H1 (cell line): Measurements from ENCODE around the gene GGN. TPM values are rescaled to one million over a fixed set of nuclear protein-coding genes. Genes with fewer than 3 reads are reported as not detected.

Source experiments
- CTCF ChIA-PET: fragments of 300-600 bp; sonication (Branson Sonifier 250); formaldehyde crosslinking; loops from one replicate; lab custom pipeline; 2021; ENCODE audit not compliant: partially characterized antibody; lab: Charles Lee
- POLR2A ChIA-PET: fragments of 300-600 bp; sonication (Branson Sonifier 250); formaldehyde crosslinking; loops from one replicate; lab custom pipeline; 2021; ENCODE audit warnings: inconsistent platforms; ENCODE audit not compliant: partially characterized antibody; lab: Charles Lee
- DNase-seq, 2 experiments: peaks; one replicate each; pipeline versions ENCODE4 v3.0.0 to v3.0.0-alpha.2; 2010 to 2022; ENCODE audit warnings: low spot score in 2 of 2, low read depth in 1 of 2, mixed read lengths in 1 of 2
- FAIRE-seq: peaks from 2 replicates; lab custom pipeline; 2011; peaks lifted over from hg19 to GRCh38; lab: Jason Lieb, UNC
- H2AFZ ChIP-seq: 2 replicates; pipeline ENCODE4 v1.8.1; 2012; ENCODE audit warnings: low read length, inconsistent platforms
- H2AK5ac ChIP-seq: 2 replicates; pipeline ENCODE4 v1.6.1; 2013; ENCODE audit warnings: low read depth, low read length
- H2BK120ac ChIP-seq: replicated peaks from 2 replicates; pipeline ENCODE3; 2013; ENCODE audit warnings: low read depth, low read length, inconsistent platforms
- H2BK12ac ChIP-seq: 2 replicates; pipeline ENCODE4 v1.6.1; 2013; ENCODE audit warnings: low read depth, low read length
- H2BK15ac ChIP-seq: 2 replicates; pipeline ENCODE4 v1.6.1; 2013; ENCODE audit warnings: low read length
- H2BK20ac ChIP-seq: 2 replicates; pipeline ENCODE4 v1.6.1; 2013; ENCODE audit warnings: low read length
- H2BK5ac ChIP-seq: 2 replicates; pipeline ENCODE4 v1.6.1; 2013; ENCODE audit warnings: low read depth, low read length
- H3K14ac ChIP-seq: 2 replicates; pipeline ENCODE4 v1.6.1; 2013; ENCODE audit warnings: inconsistent platforms; ENCODE audit not compliant: insufficient read length
- H3K18ac ChIP-seq: 2 replicates; pipeline ENCODE4 v1.6.1; 2013; ENCODE audit warnings: low read length; ENCODE audit errors: extremely low read depth
- H3K23ac ChIP-seq: 2 replicates; pipeline ENCODE4 v1.6.1; 2013; ENCODE audit warnings: inconsistent platforms; ENCODE audit not compliant: insufficient read length
- H3K23me2 ChIP-seq: 2 replicates; pipeline ENCODE4 v1.6.1; 2013; ENCODE audit warnings: low read depth, low read length
- H3K27ac ChIP-seq: 2 replicates; pipeline ENCODE4 v1.6.1; 2011; ENCODE audit warnings: low read depth, low read length, inconsistent platforms
- H3K27me3 ChIP-seq, 4 experiments: replicated peaks in 1 of 4; 1 replicate in 1 of 4; 2 replicates in 3 of 4; pipeline versions ENCODE4 v1.6.1 to v1.8.1; 2011 to 2013; ENCODE audit warnings: low read length in 3 of 4, mild to moderate bottlenecking in 3 of 4, inconsistent platforms in 2 of 4, mixed read lengths in 2 of 4, moderate library complexity in 1 of 4; ENCODE audit not compliant: control insufficient read depth in 3 of 4, insufficient read depth in 3 of 4; ENCODE audit errors: extremely low read depth in 1 of 4
- H3K36me3 ChIP-seq, 4 experiments: 2 replicates each; pipeline versions ENCODE4 v1.6.1 to v1.8.1; 2011 to 2013; ENCODE audit warnings: mild to moderate bottlenecking in 4 of 4, low read length in 3 of 4, moderate library complexity in 2 of 4, control low read depth in 1 of 4, inconsistent platforms in 1 of 4; ENCODE audit not compliant: insufficient read depth in 4 of 4, control insufficient read depth in 2 of 4
- H3K4ac ChIP-seq: replicated peaks from 2 replicates; pipeline ENCODE3; 2013; ENCODE audit warnings: low read length, low read depth, mixed read lengths, inconsistent platforms; ENCODE audit not compliant: insufficient read length
- H3K4me1 ChIP-seq, 4 experiments: replicated peaks in 1 of 4; 1 replicate in 1 of 4; 2 replicates in 3 of 4; pipeline versions ENCODE4 v1.6.1 to v1.8.1; 2011 to 2013; ENCODE audit warnings: low read length in 3 of 4, inconsistent platforms in 2 of 4, mixed read lengths in 1 of 4; ENCODE audit not compliant: insufficient read depth in 4 of 4, control insufficient read depth in 3 of 4
- H3K4me2 ChIP-seq, 2 experiments: 2 replicates each; pipeline versions ENCODE4 v1.6.1 to v1.8.1; 2011 to 2013; ENCODE audit warnings: low read depth in 2 of 2, low read length in 2 of 2, control low read depth in 1 of 2, inconsistent platforms in 1 of 2, mild to moderate bottlenecking in 1 of 2; ENCODE audit not compliant: insufficient read depth in 1 of 2
- H3K4me3 ChIP-seq, 4 experiments: fragments of 200-600, 300-600 bp in 1 of 4; sonication (generic), shearing (Covaris generic), sonication (Bioruptor Twin) in 1 of 4; 2 replicates each; pipeline versions ENCODE4 v1.5.1 to v1.8.1; 2011 to 2016; ENCODE audit warnings: low read length in 4 of 4, low read depth in 3 of 4, control low read depth in 2 of 4, inconsistent platforms in 2 of 4, mild to moderate bottlenecking in 2 of 4, mixed read lengths in 1 of 4, moderate library complexity in 1 of 4; ENCODE audit not compliant: insufficient read depth in 2 of 4; ENCODE audit errors: extremely low read depth in 1 of 4
- H3K56ac ChIP-seq: replicated peaks from 2 replicates; pipeline ENCODE3; 2013; ENCODE audit warnings: low read depth, mild to moderate bottlenecking, mixed read lengths, low read length, inconsistent platforms; ENCODE audit not compliant: insufficient read length
- H3K79me1 ChIP-seq: 2 replicates; pipeline ENCODE4 v1.6.1; 2013; ENCODE audit warnings: low read depth, low read length, control low read depth
- H3K79me2 ChIP-seq, 2 experiments: 2 replicates each; pipeline versions ENCODE4 v1.6.1 to v1.8.1; 2012 to 2013; ENCODE audit warnings: low read length in 2 of 2, mild to moderate bottlenecking in 2 of 2, inconsistent platforms in 1 of 2; ENCODE audit not compliant: insufficient read depth in 2 of 2, control insufficient read depth in 1 of 2
- H3K9ac ChIP-seq, 4 experiments: replicated peaks in 1 of 4; 1 replicate in 1 of 4; 2 replicates in 3 of 4; pipeline versions ENCODE4 v1.6.1 to v1.8.1; 2011 to 2013; ENCODE audit warnings: low read depth in 3 of 4, low read length in 3 of 4, control low read depth in 2 of 4, mild to moderate bottlenecking in 2 of 4, moderate library complexity in 2 of 4, inconsistent platforms in 1 of 4; ENCODE audit errors: extremely low read depth in 1 of 4
- H3K9me3 ChIP-seq, 2 experiments: 2 replicates each; pipeline versions ENCODE4 v1.6.1 to v1.8.1; 2012 to 2013; ENCODE audit warnings: mild to moderate bottlenecking in 2 of 2, moderate library complexity in 2 of 2, control low read depth in 1 of 2, inconsistent platforms in 1 of 2, low read depth in 1 of 2, low read length in 1 of 2, mixed read lengths in 1 of 2; ENCODE audit not compliant: insufficient read depth in 2 of 2
- H4K20me1 ChIP-seq, 2 experiments: replicated peaks in 1 of 2; 2 replicates each; pipeline versions ENCODE3 to v1.8.1; 2011 to 2013; ENCODE audit warnings: inconsistent platforms in 2 of 2, low read length in 2 of 2, mild to moderate bottlenecking in 1 of 2; ENCODE audit not compliant: insufficient read depth in 2 of 2, control insufficient read depth in 1 of 2
- H4K5ac ChIP-seq: 2 replicates; pipeline ENCODE4 v1.6.1; 2013; ENCODE audit warnings: low read length, low read depth, mixed read lengths, inconsistent platforms; ENCODE audit not compliant: insufficient read length
- H4K8ac ChIP-seq: 2 replicates; pipeline ENCODE4 v1.8.0; 2013; ENCODE audit warnings: mild to moderate bottlenecking, moderate library complexity, low read length, inconsistent platforms; ENCODE audit not compliant: insufficient read depth; ENCODE audit errors: extremely low read depth
- H4K91ac ChIP-seq: replicated peaks from 2 replicates; pipeline ENCODE3; 2013; ENCODE audit warnings: low read length, mixed read lengths, inconsistent platforms; ENCODE audit not compliant: insufficient read length
- ATF2 ChIP-seq: IDR thresholded peaks from 2 replicates; pipeline ENCODE4 v1.6.1; 2012; ENCODE audit warnings: low read length, inconsistent platforms
- BCL11A ChIP-seq, 2 experiments: IDR thresholded peaks; one replicate each; pipeline ENCODE4 v1.6.1; 2011; ENCODE audit warnings: low read depth in 2 of 2, low read length in 2 of 2, mild to moderate bottlenecking in 2 of 2
- BRCA1 ChIP-seq: IDR thresholded peaks from 2 replicates; pipeline ENCODE4 v1.6.1; 2012; ENCODE audit warnings: low read depth, low read length, improper control_type of control experiment
- FOSL1 ChIP-seq: IDR thresholded peaks from 2 replicates; pipeline ENCODE4 v1.6.1; 2011; ENCODE audit warnings: mild to moderate bottlenecking, low read depth, low read length, moderate library complexity; ENCODE audit not compliant: insufficient read depth
- GTF2F1 ChIP-seq: IDR thresholded peaks from 2 replicates; pipeline ENCODE4 v1.6.1; 2012; ENCODE audit warnings: low read depth, low read length, improper control_type of control experiment, borderline replicate concordance
- SIRT6 ChIP-seq: IDR thresholded peaks from one replicate; pipeline ENCODE4 v1.7.1; 2012; ENCODE audit warnings: low read length, inconsistent platforms
- TEAD4 ChIP-seq: IDR thresholded peaks from 2 replicates; pipeline ENCODE4 v1.6.1; 2012; ENCODE audit warnings: low read depth, low read length, inconsistent platforms, mixed read lengths
- ZNF274 ChIP-seq: IDR thresholded peaks from 2 replicates; pipeline ENCODE4 v1.7.0; 2012; ENCODE audit warnings: low read length, borderline replicate concordance; ENCODE audit errors: extremely low read depth
- WGBS, 2 experiments: shearing (Covaris generic) in 1 of 2; methylation state at CpG; one replicate each; pipeline versions ENCODE4 v1.1.6 to v1.1.7; 2013 to 2015; ENCODE audit warnings: low lambda C conversion rate in 2 of 2, mixed read lengths in 2 of 2, inconsistent platforms in 1 of 2, low coverage in 1 of 2, missing lambda C conversion rate in 1 of 2; ENCODE audit not compliant: insufficient replicate concordance in 2 of 2, insufficient coverage in 1 of 2, insufficient read length in 1 of 2; ENCODE audit errors: extremely low coverage in 1 of 2, missing lambda C conversion rate in 1 of 2; 5-methylcytosine and 5-hydroxymethylcytosine counted together
- polyA plus RNA-seq, 7 experiments: library from polyadenylated mRNA; depleted of rRNA in 3 of 7; stranded (reverse) in 5 of 7; unstranded in 2 of 7; fragments of >200 nt in 5 of 7; fragments of 200-250 nt in 2 of 7; gene quantifications; 1 replicate in 5 of 7; 2 replicates in 1 of 7; 4 replicates in 1 of 7; pipeline versions ENCODE4 v1.2.1 to v1.2.3, GENCODE V29; 2011 to 2013; ENCODE audit warnings: missing spikeins in 2 of 7, mixed read lengths in 2 of 7
- total RNA-seq: library from RNA; stranded (reverse); fragmentation: NEBNext Ultra II Directional; extraction: Animal tissue kit (Norgen Biotek cat#: 25700); gene quantifications from 2 replicates; pipeline ENCODE4 v1.2.1, GENCODE V29; 2021

The GGN gene
- total and polyA plus RNA-seq, 2 of the 8 experiments (the other 6 are each of a cell fraction or from before 2014, with no cell fraction given), result 0.47 to 1.2 TPM

- Histone ChIP-seq H3K79me1 (no peaks in the 10 kb centered on the region), H3K18ac (no peak overlapping the region), H3K36me3 (peaks cover 0 to 11% (median 0%) of the 10 kb centered on the region in 4 experiments; a peak in 1 of 8 replicates), H3K23ac (no peak overlapping the region), H3K9me3 (no peaks in the 10 kb centered on the region), H2AFZ (no peak overlapping the region), H2BK5ac (no peak overlapping the region), H4K8ac (no peak overlapping the region), H3K4me3 (no peak overlapping the region), H2BK15ac (no peak overlapping the region), H3K23me2 (peaks cover 5% of the 10 kb centered on the region; the same call in 1 of the 2 replicates), H2BK120ac (no peak overlapping the region), H4K20me1 (no peaks in the 10 kb centered on the region), H3K4ac (no peak overlapping the region), H2AK5ac (no peak overlapping the region), H3K14ac (no peak overlapping the region), H3K9ac (no peak overlapping the region), H2BK12ac (no peak overlapping the region), H3K4me1 (no peaks in the 10 kb centered on the region; a peak in 2 of 7 replicates), H4K91ac (no peak overlapping the region), H3K79me2 (no peaks in the 10 kb centered on the region), H2BK20ac (no peak overlapping the region), H3K4me2 (no peak overlapping the region), H3K27ac (no peak overlapping the region), H3K56ac (no peak overlapping the region), H4K5ac (no peak overlapping the region), H3K27me3 (peaks cover 2 to 46% (median 43%) of the 10 kb centered on the region in 4 experiments)
- DNase-seq, result no peak
- WGBS, 2 experiments, result 73% methylated on average over 1 of the region's 1 CpG; no CpG with 5 or more reads in 1 of the 2 experiments
- no peak for FAIRE-seq
- ChIA-PET CTCF (interaction anchor here (0.6 to 1.4 kb wide), 3 partner anchors 15 to 316 kb away, joined by 3 to 4 read pairs (median 3); no protein-coding TSS in a partner anchor), POLR2A (interaction anchor here (0.6 to 6.1 kb wide), 8 partner anchors 10 to 460 kb away, joined by 3 to 38 read pairs (median 4); partner anchors contain the start of genes GGN and SPRED3)
- no peak for TF ChIP-seq ATF2
- TF ChIP-seq BRCA1, result no peak
- TF ChIP-seq ZNF274, result no peak
- no peak for TF ChIP-seq BCL11A (IDR thresholded peaks at IDR 0.05; ENCODE audit: low read depth in 2 of 2, low read length in 2 of 2)
- TF ChIP-seq SIRT6, result no peak
- TF ChIP-seq GTF2F1, result no peak
- no peak for TF ChIP-seq TEAD4
- TF ChIP-seq FOSL1, result no peak
Measured at GRCh38 chr19:38399537-38399936, 11.7 kb upstream of the GGN start.
